Measurements from ENCODE around the gene MXI1.

DNA sequence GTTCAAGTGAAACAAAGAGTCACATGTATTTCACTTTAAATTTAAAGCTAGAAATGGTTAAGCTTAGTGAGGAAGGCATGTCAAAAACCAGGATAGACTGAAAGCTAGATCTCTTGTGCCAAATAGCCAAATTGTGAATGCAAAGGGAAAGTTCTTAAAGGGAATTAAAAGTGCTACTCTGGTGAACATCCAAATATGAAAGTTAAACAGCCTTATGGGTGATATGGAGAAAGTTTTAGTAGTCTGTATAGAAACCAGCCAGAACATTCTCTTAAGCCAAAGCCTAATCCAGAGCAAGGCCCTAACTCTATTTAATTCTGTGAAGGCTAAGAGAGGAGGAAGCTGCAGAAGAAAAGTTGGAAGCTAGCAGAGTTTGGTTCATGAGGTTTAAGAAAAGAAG is 47.1 kb downstream of the MXI1 start:
- TF ChIP-seq, protein P1, sequence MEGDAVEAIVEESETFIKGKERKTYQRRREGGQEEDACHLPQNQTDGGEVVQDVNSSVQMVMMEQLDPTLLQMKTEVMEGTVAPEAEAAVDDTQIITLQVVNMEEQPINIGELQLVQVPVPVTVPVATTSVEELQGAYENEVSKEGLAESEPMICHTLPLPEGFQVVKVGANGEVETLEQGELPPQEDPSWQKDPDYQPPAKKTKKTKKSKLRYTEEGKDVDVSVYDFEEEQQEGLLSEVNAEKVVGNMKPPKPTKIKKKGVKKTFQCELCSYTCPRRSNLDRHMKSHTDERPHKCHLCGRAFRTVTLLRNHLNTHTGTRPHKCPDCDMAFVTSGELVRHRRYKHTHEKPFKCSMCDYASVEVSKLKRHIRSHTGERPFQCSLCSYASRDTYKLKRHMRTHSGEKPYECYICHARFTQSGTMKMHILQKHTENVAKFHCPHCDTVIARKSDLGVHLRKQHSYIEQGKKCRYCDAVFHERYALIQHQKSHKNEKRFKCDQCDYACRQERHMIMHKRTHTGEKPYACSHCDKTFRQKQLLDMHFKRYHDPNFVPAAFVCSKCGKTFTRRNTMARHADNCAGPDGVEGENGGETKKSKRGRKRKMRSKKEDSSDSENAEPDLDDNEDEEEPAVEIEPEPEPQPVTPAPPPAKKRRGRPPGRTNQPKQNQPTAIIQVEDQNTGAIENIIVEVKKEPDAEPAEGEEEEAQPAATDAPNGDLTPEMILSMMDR (conservative IDR thresholded peaks at IDR 0.05; ENCODE audit: low read depth, low read length), result no peak
- TF ChIP-seq EZH2 (IDR thresholded peaks at IDR 0.05; ENCODE audit: borderline replicate concordance, low read depth, low read length, poor library complexity, severe bottlenecking), result no peak
